K562 (cell line): ENCODE results near the gene CSE1L. TPM values are rescaled to one million over a fixed set of nuclear protein-coding genes. Genes with fewer than 3 reads are reported as not detected.

Experiments
- BCL6 ChIP-seq: fragments of 250-450 bp; sonication (Bioruptor Pico); IDR thresholded peaks from 2 replicates; pipeline ENCODE4 v1.4.0; 2020
- BRD9 ChIP-seq: fragments of 450-650 bp; IDR thresholded peaks from 2 replicates; pipeline ENCODE4 v1.6.1; 2018; ENCODE audit warnings: low read depth; ENCODE audit not compliant: partially characterized antibody
- HDAC2 ChIP-seq: fragments of 450-650 bp; IDR thresholded peaks from 2 replicates; pipeline ENCODE4 v1.6.1; 2016; ENCODE audit warnings: mild to moderate bottlenecking
- KLF1 ChIP-seq: fragments of 450-650 bp; IDR thresholded peaks from 2 replicates; pipeline ENCODE4 v1.6.1; 2016; ENCODE audit warnings: missing genetic modification characterization, missing compliant biosample characterization
- MITF ChIP-seq: IDR thresholded peaks from 2 replicates; pipeline ENCODE4 v1.6.1; 2014; ENCODE audit warnings: antibody characterized with exemption
- NCOA2 ChIP-seq, 2 experiments: fragments of 450-650 bp; IDR thresholded peaks; 2 replicates each; pipeline ENCODE4 v1.6.1; 2018; ENCODE audit warnings: mild to moderate bottlenecking in 2 of 2, moderate library complexity in 1 of 2; ENCODE audit not compliant: partially characterized antibody in 2 of 2
- NEUROD1 ChIP-seq: fragments of 150-350 bp; IDR thresholded peaks from 2 replicates; pipeline ENCODE4 v1.6.1; 2014; ENCODE audit warnings: borderline replicate concordance, low read length, low read depth; ENCODE audit not compliant: partially characterized antibody
- NFYB ChIP-seq: IDR thresholded peaks from 2 replicates; pipeline ENCODE4 v1.6.1; 2011; ENCODE audit warnings: mild to moderate bottlenecking, moderate library complexity; ENCODE audit not compliant: insufficient read length; ENCODE audit errors: extremely low read depth
- NONO ChIP-seq, 2 experiments: fragments of 200-400 bp in 1 of 2; fragments of 450-650 bp in 1 of 2; formaldehyde crosslinking in 1 of 2; IDR thresholded peaks; 2 replicates each; pipeline ENCODE4 v1.6.1; 2017; ENCODE audit warnings: low read depth in 2 of 2, mild to moderate bottlenecking in 2 of 2, moderate library complexity in 2 of 2, low read length in 1 of 2
- PCBP2 ChIP-seq: fragments of 200-400 bp; formaldehyde crosslinking; IDR thresholded peaks from 2 replicates; pipeline ENCODE4 v1.6.1; 2018; ENCODE audit warnings: low read length, low read depth, mild to moderate bottlenecking, moderate library complexity; ENCODE audit not compliant: poor library complexity, severe bottlenecking
- PTRF ChIP-seq: fragments of 450-650 bp; IDR thresholded peaks from 2 replicates; pipeline ENCODE4 v1.6.1; 2016; ENCODE audit warnings: mild to moderate bottlenecking, missing genetic modification characterization, missing compliant biosample characterization
- ZC3H8 ChIP-seq: fragments of 450-650 bp; IDR thresholded peaks from 2 replicates; pipeline ENCODE4 v1.6.1; 2017
- ZNF239 ChIP-seq: fragments of 250-450 bp; sonication (Bioruptor Pico); IDR thresholded peaks from 2 replicates; pipeline ENCODE4 v1.4.0; 2020; ENCODE audit warnings: mild to moderate bottlenecking
- ZNF445 ChIP-seq: fragments of 250-450 bp; sonication (Bioruptor Pico); IDR thresholded peaks from 2 replicates; pipeline ENCODE4 v1.4.0; 2020; ENCODE audit warnings: low read depth, mild to moderate bottlenecking, moderate library complexity
- ZNF76 ChIP-seq: fragments of 250-450 bp; sonication (Bioruptor Pico); IDR thresholded peaks from 2 replicates; pipeline ENCODE4 v1.4.0; 2020; ENCODE audit warnings: mild to moderate bottlenecking, moderate library complexity, borderline replicate concordance
- polyA plus RNA-seq, 8 experiments: library from polyadenylated mRNA; depleted of rRNA in 4 of 8; stranded (reverse) in 5 of 8; unstranded in 3 of 8; fragments of >200 nt; fragmentation: Nextera tagmentation in 2 of 8; fragmentation: Illumina TruSeq in 1 of 8; extraction: Ambion mirVana in 2 of 8; extraction: Trizol in 1 of 8; gene quantifications; 2 replicates each; pipeline versions ENCODE4 v1.2.1 to v1.2.3, GENCODE V29; 2011 to 2014; ENCODE audit warnings: inconsistent platforms in 1 of 8, missing spikeins in 1 of 8
- total RNA-seq, 7 experiments: library from RNA; depleted of rRNA in 6 of 7; stranded (reverse); fragments of >200 nt in 6 of 7; fragmentation: Illumina TruSeq in 2 of 7; extraction: Trizol in 2 of 7; gene quantifications; 2 replicates each; pipeline versions ENCODE4 v1.2.1 to v1.2.3, GENCODE V29; 2011 to 2021; ENCODE audit warnings: low replicate concordance in 1 of 7
- TF ChIP-seq, protein P1 (sequence below): fragments of 450-650 bp; IDR thresholded peaks from 2 replicates; pipeline ENCODE4 v1.6.1; 2016; ENCODE audit warnings: mild to moderate bottlenecking, moderate library complexity

CSE1L gene
- total and polyA plus RNA-seq, 9 of the 15 experiments (the other 6 are each of a cell fraction or from before 2014, with no cell fraction given) = 138 to 280 (median 209) TPM

DNA sequence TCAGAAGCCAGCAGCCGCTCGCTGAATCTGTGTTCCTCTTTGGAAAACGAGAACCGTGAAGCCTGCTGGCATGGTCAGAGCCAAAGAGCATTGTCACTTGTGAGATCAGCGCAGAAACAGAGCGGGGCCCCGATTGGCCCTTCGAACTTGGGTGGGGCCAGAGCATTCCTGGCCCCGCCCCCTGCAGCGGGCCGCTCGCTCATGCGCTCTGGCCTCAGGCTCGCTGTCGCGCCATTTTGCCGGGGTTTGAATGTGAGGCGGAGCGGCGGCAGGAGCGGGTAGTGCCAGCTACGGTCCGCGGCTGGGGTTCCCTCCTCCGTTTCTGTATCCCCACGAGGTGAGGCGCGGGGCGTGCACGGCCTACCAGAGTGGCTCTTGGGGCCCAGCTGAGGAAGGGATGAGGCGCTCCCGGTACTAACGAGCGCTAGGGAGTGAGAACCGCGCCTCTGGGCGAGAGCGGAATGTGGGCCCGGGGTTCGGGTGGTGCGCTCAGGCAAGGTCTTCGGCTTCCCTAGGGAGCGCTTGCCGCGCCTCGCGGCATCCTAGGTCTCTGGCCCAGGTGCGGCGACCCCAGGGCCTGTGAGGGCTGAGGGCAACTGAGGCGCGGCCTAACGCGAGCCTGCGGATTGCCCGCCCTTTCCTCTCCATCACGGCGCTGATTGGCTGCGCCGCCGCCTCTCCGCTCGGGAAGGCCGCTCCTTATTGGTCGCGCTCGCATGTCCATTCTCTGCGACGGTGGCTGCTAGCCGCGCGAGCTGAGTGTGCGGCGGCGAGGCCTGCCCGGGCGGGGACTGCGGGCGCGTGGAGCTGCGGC, at the start of gene CSE1L (continued):
- TF ChIP-seq, protein P1, sequence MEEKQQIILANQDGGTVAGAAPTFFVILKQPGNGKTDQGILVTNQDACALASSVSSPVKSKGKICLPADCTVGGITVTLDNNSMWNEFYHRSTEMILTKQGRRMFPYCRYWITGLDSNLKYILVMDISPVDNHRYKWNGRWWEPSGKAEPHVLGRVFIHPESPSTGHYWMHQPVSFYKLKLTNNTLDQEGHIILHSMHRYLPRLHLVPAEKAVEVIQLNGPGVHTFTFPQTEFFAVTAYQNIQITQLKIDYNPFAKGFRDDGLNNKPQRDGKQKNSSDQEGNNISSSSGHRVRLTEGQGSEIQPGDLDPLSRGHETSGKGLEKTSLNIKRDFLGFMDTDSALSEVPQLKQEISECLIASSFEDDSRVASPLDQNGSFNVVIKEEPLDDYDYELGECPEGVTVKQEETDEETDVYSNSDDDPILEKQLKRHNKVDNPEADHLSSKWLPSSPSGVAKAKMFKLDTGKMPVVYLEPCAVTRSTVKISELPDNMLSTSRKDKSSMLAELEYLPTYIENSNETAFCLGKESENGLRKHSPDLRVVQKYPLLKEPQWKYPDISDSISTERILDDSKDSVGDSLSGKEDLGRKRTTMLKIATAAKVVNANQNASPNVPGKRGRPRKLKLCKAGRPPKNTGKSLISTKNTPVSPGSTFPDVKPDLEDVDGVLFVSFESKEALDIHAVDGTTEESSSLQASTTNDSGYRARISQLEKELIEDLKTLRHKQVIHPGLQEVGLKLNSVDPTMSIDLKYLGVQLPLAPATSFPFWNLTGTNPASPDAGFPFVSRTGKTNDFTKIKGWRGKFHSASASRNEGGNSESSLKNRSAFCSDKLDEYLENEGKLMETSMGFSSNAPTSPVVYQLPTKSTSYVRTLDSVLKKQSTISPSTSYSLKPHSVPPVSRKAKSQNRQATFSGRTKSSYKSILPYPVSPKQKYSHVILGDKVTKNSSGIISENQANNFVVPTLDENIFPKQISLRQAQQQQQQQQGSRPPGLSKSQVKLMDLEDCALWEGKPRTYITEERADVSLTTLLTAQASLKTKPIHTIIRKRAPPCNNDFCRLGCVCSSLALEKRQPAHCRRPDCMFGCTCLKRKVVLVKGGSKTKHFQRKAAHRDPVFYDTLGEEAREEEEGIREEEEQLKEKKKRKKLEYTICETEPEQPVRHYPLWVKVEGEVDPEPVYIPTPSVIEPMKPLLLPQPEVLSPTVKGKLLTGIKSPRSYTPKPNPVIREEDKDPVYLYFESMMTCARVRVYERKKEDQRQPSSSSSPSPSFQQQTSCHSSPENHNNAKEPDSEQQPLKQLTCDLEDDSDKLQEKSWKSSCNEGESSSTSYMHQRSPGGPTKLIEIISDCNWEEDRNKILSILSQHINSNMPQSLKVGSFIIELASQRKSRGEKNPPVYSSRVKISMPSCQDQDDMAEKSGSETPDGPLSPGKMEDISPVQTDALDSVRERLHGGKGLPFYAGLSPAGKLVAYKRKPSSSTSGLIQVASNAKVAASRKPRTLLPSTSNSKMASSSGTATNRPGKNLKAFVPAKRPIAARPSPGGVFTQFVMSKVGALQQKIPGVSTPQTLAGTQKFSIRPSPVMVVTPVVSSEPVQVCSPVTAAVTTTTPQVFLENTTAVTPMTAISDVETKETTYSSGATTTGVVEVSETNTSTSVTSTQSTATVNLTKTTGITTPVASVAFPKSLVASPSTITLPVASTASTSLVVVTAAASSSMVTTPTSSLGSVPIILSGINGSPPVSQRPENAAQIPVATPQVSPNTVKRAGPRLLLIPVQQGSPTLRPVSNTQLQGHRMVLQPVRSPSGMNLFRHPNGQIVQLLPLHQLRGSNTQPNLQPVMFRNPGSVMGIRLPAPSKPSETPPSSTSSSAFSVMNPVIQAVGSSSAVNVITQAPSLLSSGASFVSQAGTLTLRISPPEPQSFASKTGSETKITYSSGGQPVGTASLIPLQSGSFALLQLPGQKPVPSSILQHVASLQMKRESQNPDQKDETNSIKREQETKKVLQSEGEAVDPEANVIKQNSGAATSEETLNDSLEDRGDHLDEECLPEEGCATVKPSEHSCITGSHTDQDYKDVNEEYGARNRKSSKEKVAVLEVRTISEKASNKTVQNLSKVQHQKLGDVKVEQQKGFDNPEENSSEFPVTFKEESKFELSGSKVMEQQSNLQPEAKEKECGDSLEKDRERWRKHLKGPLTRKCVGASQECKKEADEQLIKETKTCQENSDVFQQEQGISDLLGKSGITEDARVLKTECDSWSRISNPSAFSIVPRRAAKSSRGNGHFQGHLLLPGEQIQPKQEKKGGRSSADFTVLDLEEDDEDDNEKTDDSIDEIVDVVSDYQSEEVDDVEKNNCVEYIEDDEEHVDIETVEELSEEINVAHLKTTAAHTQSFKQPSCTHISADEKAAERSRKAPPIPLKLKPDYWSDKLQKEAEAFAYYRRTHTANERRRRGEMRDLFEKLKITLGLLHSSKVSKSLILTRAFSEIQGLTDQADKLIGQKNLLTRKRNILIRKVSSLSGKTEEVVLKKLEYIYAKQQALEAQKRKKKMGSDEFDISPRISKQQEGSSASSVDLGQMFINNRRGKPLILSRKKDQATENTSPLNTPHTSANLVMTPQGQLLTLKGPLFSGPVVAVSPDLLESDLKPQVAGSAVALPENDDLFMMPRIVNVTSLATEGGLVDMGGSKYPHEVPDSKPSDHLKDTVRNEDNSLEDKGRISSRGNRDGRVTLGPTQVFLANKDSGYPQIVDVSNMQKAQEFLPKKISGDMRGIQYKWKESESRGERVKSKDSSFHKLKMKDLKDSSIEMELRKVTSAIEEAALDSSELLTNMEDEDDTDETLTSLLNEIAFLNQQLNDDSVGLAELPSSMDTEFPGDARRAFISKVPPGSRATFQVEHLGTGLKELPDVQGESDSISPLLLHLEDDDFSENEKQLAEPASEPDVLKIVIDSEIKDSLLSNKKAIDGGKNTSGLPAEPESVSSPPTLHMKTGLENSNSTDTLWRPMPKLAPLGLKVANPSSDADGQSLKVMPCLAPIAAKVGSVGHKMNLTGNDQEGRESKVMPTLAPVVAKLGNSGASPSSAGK = no peak
- peak; percentile 86 for TF ChIP-seq NEUROD1
- no peak for TF ChIP-seq KLF1 (tag)
- TF ChIP-seq HDAC2 = no peak
- no peak for TF ChIP-seq ZNF445 (CRISPR knock-in tag)
- peak in 1 of 2 experiments; percentile 43; a peak in 1 of 4 replicates for TF ChIP-seq NONO (IDR thresholded peaks at IDR 0.05; ENCODE audit: low read depth in 2 of 2, low read length in 1 of 2)
- 0 out of 2 replicates have a peak, but pooled peaks have one; percentile 3 for TF ChIP-seq MITF
- no peak for TF ChIP-seq BCL6 (CRISPR knock-in tag)
- no peak for TF ChIP-seq NCOA2 (IDR thresholded peaks at IDR 0.05; ENCODE audit: partially characterized antibody in 2 of 2)
- TF ChIP-seq ZNF239 (CRISPR knock-in tag) = no peak
- TF ChIP-seq ZC3H8 = no peak
- peak; percentile 48 for TF ChIP-seq BRD9
- no peak for TF ChIP-seq PTRF
- no peak for TF ChIP-seq ZNF76 (CRISPR knock-in tag)
- peak; percentile 84 for TF ChIP-seq NFYB
- TF ChIP-seq PCBP2 = no peak
